ENCODE measurements around the gene CCL5.

Gene CCL5

GRCh38 chr17:35890774-35891155 is 10.6 kb upstream of the CCL5 start:
- no peak for DNase-seq (ENCODE audit: extremely low read depth, low read depth)
- TF ChIP-seq CTCF (IDR thresholded peaks at IDR 0.05; ENCODE audit: low read depth, low read length), result no peak

GRCh38 chr17:35889818-35890773 is 9.9 kb upstream of the CCL5 start:
- peak; percentile 14 for DNase-seq (ENCODE audit: extremely low read depth, low read depth)
- TF ChIP-seq CTCF (IDR thresholded peaks at IDR 0.05; ENCODE audit: low read depth, low read length), result no peak

- TF ChIP-seq CTCF (IDR thresholded peaks at IDR 0.05; ENCODE audit: low read depth, low read length), result no peak
- DNase-seq (ENCODE audit: extremely low read depth, low read depth), result no peak
Observed at GRCh38 chr17:35889241-35889640, 9.1 kb upstream of the CCL5 start.

GRCh38 chr17:35878361-35878760 is 1.8 kb downstream of the CCL5 start:
- DNase-seq (ENCODE audit: extremely low read depth, low read depth), result no peak

GRCh38 chr17:35877345-35878029 is 2.7 kb downstream of the CCL5 start:
- TF ChIP-seq CTCF (IDR thresholded peaks at IDR 0.05; ENCODE audit: low read depth, low read length), result no peak
- DNase-seq (ENCODE audit: extremely low read depth, low read depth), result no peak

More at GRCh38 chr17:35878361-35878760, 1.8 kb downstream of the CCL5 start:
- no peak for TF ChIP-seq CTCF (IDR thresholded peaks at IDR 0.05; ENCODE audit: low read depth, low read length)

- TF ChIP-seq CTCF (IDR thresholded peaks at IDR 0.05; ENCODE audit: low read depth, low read length), result no peak
- DNase-seq (ENCODE audit: extremely low read depth, low read depth), result no peak
Observed at GRCh38 chr17:35876534-35876933, 3.6 kb downstream of the CCL5 start.

- no peak for DNase-seq (ENCODE audit: extremely low read depth, low read depth)
- no peak for TF ChIP-seq CTCF (IDR thresholded peaks at IDR 0.05; ENCODE audit: low read depth, low read length)
Observed at GRCh38 chr17:35875800-35876139, 4.4 kb downstream of the CCL5 start.

All from AG09319 (cell line).